RKO (cell line): ENCODE data around the gene ZMIZ2.
"Not testable (repeated sequence)": the region's sequence is repeated elsewhere in the genome, so short reads cannot be mapped to it uniquely, and the experiment has no call there.

Experiments used
- DNase-seq: peaks from one replicate; pipeline ENCODE4 v3.0.0-alpha.2; 2016; ENCODE audit warnings: low spot score

Gene ZMIZ2

GRCh38 chr7:44803828-44804519 lies 55.3 kb downstream of the ZMIZ2 start:
- not testable (repeated sequence) for DNase-seq

- DNase-seq: no peak
Measured at GRCh38 chr7:44805950-44806349, 57.3 kb downstream of the ZMIZ2 start.

GRCh38 chr7:44808914-44809393 lies 60.3 kb downstream of the ZMIZ2 start:
- no peak for DNase-seq

GRCh38 chr7:44811093-44811492 lies 62.4 kb downstream of the ZMIZ2 start:
- DNase-seq: no peak

- no peak for DNase-seq
Measured at GRCh38 chr7:44811571-44811970, 62.9 kb downstream of the ZMIZ2 start.

- peak; percentile 33 for DNase-seq
Measured at GRCh38 chr7:44814919-44815318, 66.3 kb downstream of the ZMIZ2 start.

GRCh38 chr7:44819292-44819691 lies 70.6 kb downstream of the ZMIZ2 start:
- DNase-seq: no peak
